HL-60 (cell line): ENCODE results near the gene SLC38A9.

Experiments
- DNase-seq, 2 experiments: peaks; one replicate each; pipeline ENCODE4 v3.0.0-alpha.2; 2010 to 2020; ENCODE audit warnings: low read depth in 1 of 2, low spot score in 1 of 2
- H3K27ac ChIP-seq: fragments of 250-450 bp; sonication (Bioruptor Pico); replicated peaks from 2 replicates; pipeline ENCODE4 v1.5.1; 2020; ENCODE audit warnings: mild to moderate bottlenecking, moderate library complexity
- H3K27me3 ChIP-seq: fragments of 250-450 bp; sonication (Bioruptor Pico); 2 replicates; pipeline ENCODE4 v1.5.1; 2021; ENCODE audit warnings: mild to moderate bottlenecking, moderate library complexity; ENCODE audit not compliant: insufficient read depth, poor library complexity, severe bottlenecking
- H3K4me3 ChIP-seq: replicated peaks from 2 replicates; pipeline ENCODE4 v1.5.1; 2011; ENCODE audit warnings: mild to moderate bottlenecking, control low read depth, low read length; ENCODE audit not compliant: insufficient read depth
- GABPA ChIP-seq: IDR thresholded peaks from 2 replicates; pipeline ENCODE4 v1.6.1; 2012; ENCODE audit warnings: low read depth
- POLR2AphosphoS5 ChIP-seq: IDR thresholded peaks from 2 replicates; pipeline ENCODE4 v1.6.1; 2012; ENCODE audit warnings: low read depth
- SPI1 ChIP-seq: IDR thresholded peaks from 2 replicates; pipeline ENCODE4 v1.6.1; 2012; ENCODE audit warnings: low read depth, mild to moderate bottlenecking, borderline replicate concordance
- TF ChIP-seq, protein P1 (sequence below): IDR thresholded peaks from 2 replicates; pipeline ENCODE4 v1.6.1; 2012; ENCODE audit warnings: low read depth; ENCODE audit not compliant: insufficient replicate concordance
- TF ChIP-seq, protein P2 (sequence below): IDR thresholded peaks from one replicate; pipeline ENCODE4 v1.5.1; 2011; ENCODE audit warnings: low read length, control low read depth, inconsistent platforms; ENCODE audit not compliant: insufficient read depth

The SLC38A9 gene

DNA sequence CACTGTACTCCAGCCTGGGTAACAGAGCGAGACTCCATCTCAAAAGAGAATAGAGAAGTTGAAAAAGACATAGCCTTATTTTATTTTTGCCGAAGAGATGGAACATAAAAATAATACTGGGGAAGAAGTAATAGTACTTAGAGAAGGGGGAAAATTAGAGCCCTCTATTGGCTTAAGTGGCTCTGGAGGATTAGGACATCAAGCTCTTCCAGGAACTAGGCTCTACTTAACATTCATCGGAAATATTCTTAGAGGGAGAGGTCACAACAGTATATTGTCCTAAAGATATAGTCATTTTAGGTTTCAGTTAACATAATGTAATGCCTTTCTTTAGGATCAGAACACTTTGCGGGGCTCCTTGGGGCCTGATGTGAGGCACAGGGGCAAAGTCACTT lies 91.4 kb downstream of the SLC38A9 start:
- no peak for DNase-seq
- no peaks in the 10 kb centered on the region for H3K27me3 ChIP-seq
- no peak overlapping the region for H3K27ac ChIP-seq
- H3K4me3 ChIP-seq: no peak overlapping the region
- TF ChIP-seq GABPA: no peak

DNA sequence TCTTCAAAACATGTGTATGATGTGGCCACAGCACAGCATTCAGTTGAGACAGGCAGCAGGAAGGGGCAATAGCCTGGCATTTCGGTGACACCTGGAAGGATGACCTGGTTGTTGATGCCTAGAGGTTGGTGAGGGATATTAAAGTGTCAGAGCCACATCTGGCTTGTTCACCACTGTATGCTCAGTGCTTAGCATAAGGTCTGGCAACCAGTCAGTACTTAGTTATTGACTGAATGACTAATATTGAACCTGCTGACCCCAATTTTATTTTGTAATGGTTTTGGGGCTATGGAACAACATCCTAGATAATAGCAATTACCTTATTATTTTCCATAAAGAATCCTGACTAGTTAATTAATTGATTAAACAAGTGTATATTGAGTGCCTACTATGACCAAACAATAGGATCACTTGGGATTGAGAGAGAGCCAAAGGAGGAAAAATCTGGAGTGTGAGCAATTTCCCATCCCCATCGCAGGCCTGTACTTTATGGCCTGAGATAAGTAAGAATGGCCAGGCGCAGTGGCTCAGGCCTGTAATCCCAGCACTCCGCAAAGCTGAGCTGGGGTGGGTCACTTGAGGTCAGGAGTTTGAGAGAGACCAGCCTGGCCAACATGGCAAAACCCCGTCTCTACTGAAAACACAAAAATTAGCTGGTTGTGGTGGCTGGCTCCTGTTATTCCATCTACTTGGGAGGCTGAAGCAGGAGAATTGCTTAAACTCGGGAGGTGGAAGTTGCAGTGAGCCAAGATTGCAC lies 91.9 kb downstream of the SLC38A9 start:
- no peak for TF ChIP-seq POLR2AphosphoS5
- no peak overlapping the region for H3K4me3 ChIP-seq
- no peaks in the 10 kb centered on the region for H3K27me3 ChIP-seq
- no peak overlapping the region for H3K27ac ChIP-seq
- peak in 1 of 2 experiments; percentile 20 for DNase-seq

DNA sequence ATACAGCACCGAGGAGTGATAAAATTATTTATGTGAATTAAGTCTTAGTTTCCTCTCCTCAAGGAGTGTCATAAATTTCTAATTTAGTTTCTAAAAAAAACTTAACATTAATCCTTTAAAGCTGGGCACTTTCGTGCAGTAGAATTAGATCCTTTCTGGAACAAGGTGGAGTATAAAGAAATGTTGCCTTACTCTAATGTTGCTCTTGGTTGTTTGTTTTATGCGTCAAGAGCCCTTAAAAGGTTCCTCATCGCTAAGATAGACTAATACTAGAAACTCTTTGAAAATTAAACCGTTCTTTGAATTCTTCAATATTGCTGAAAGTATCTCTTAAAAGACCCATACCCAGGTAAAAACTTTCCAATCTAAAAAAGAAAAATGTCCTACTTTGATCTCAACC lies 93.8 kb downstream of the SLC38A9 start:
- Histone ChIP-seq H3K4me3 (no peak overlapping the region), H3K27me3 (no peaks in the 10 kb centered on the region), H3K27ac (no peak overlapping the region)
- TF ChIP-seq POLR2AphosphoS5 (no peak), SPI1 (no peak), GABPA (no peak)
- TF ChIP-seq, protein P1, sequence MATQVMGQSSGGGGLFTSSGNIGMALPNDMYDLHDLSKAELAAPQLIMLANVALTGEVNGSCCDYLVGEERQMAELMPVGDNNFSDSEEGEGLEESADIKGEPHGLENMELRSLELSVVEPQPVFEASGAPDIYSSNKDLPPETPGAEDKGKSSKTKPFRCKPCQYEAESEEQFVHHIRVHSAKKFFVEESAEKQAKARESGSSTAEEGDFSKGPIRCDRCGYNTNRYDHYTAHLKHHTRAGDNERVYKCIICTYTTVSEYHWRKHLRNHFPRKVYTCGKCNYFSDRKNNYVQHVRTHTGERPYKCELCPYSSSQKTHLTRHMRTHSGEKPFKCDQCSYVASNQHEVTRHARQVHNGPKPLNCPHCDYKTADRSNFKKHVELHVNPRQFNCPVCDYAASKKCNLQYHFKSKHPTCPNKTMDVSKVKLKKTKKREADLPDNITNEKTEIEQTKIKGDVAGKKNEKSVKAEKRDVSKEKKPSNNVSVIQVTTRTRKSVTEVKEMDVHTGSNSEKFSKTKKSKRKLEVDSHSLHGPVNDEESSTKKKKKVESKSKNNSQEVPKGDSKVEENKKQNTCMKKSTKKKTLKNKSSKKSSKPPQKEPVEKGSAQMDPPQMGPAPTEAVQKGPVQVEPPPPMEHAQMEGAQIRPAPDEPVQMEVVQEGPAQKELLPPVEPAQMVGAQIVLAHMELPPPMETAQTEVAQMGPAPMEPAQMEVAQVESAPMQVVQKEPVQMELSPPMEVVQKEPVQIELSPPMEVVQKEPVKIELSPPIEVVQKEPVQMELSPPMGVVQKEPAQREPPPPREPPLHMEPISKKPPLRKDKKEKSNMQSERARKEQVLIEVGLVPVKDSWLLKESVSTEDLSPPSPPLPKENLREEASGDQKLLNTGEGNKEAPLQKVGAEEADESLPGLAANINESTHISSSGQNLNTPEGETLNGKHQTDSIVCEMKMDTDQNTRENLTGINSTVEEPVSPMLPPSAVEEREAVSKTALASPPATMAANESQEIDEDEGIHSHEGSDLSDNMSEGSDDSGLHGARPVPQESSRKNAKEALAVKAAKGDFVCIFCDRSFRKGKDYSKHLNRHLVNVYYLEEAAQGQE: no peak
- TF ChIP-seq, protein P2, sequence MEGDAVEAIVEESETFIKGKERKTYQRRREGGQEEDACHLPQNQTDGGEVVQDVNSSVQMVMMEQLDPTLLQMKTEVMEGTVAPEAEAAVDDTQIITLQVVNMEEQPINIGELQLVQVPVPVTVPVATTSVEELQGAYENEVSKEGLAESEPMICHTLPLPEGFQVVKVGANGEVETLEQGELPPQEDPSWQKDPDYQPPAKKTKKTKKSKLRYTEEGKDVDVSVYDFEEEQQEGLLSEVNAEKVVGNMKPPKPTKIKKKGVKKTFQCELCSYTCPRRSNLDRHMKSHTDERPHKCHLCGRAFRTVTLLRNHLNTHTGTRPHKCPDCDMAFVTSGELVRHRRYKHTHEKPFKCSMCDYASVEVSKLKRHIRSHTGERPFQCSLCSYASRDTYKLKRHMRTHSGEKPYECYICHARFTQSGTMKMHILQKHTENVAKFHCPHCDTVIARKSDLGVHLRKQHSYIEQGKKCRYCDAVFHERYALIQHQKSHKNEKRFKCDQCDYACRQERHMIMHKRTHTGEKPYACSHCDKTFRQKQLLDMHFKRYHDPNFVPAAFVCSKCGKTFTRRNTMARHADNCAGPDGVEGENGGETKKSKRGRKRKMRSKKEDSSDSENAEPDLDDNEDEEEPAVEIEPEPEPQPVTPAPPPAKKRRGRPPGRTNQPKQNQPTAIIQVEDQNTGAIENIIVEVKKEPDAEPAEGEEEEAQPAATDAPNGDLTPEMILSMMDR: no peak
- DNase-seq: no peak

DNA sequence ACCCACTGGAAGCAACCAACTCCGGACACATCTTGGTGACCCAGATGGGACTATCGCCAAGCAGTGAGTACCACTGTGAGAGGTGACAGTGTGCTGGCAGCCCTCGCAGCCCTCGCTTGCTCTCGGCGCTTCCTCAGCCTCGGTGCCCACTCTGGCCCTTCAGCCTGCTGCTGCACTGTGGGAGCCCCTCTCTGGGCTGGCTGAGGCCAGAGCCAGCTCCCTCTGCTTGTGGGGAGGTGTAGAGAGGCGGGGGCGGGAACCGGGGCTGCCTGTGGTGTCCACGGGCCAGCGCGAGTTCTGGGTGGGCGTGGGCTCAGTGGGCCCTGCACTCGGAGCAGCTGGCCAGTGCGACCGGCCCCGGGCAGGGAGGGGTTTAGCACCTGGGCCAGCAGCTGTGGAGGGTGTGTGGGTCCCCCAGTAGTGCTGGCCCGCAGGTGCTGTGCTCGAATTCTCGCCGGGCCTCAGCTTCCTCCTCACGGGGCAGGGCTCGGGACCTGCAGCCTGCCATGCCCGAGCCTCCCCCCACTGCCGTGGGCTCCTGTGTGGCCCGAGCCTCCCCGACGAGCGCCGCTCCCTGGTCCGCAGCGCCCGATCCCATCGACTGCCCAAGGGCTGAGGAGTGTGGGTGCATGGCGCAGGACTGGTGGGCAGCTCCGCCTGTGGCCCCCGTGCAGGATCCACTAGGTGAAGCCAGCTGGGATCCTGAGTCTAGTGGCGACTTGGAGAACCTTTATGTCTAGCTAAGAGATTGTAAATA lies 98.8 kb downstream of the SLC38A9 start:
- no peak for DNase-seq
- H3K27ac ChIP-seq: no peak overlapping the region
- H3K4me3 ChIP-seq: no peak overlapping the region
- no peak for TF ChIP-seq GABPA
- H3K27me3 ChIP-seq: no peaks in the 10 kb centered on the region

DNA sequence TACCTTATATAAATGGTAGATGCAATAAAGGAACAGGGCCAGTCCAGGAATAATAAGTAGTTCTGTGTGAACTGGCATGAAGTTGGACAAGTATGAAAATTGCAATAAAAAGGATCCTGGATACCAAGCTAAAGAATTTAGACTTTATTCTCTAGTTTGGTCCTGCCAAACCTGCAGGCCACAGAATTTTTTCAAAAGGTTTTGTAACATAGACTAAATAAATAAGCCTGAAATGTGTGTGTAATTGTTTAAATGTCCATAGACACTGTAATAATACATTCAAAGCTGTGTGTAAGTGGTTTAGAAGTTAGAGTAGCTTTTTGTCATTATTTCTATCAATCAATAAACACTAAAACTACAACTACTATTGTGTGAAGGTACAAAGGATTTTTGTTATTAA lies 101.6 kb downstream of the SLC38A9 start:
- H3K27me3 ChIP-seq: no peaks in the 10 kb centered on the region
- DNase-seq: no peak
- TF ChIP-seq SPI1 (no peak), POLR2AphosphoS5 (no peak), GABPA (no peak)
- TF ChIP-seq, protein P1: no peak
- TF ChIP-seq, protein P2: no peak

More for the DNA sequence above, 101.6 kb downstream of the SLC38A9 start:
- Histone ChIP-seq H3K4me3 (no peak overlapping the region), H3K27ac (no peak overlapping the region)
